ENCODE results near the gene POLQ. TPM values are rescaled to one million over a fixed set of nuclear protein-coding genes. Genes with fewer than 3 reads are reported as not detected.

Gene POLQ
- total and polyA plus RNA-seq, 4 donors: 0.10 to 13.2 (median 0.22) TPM

DNA sequence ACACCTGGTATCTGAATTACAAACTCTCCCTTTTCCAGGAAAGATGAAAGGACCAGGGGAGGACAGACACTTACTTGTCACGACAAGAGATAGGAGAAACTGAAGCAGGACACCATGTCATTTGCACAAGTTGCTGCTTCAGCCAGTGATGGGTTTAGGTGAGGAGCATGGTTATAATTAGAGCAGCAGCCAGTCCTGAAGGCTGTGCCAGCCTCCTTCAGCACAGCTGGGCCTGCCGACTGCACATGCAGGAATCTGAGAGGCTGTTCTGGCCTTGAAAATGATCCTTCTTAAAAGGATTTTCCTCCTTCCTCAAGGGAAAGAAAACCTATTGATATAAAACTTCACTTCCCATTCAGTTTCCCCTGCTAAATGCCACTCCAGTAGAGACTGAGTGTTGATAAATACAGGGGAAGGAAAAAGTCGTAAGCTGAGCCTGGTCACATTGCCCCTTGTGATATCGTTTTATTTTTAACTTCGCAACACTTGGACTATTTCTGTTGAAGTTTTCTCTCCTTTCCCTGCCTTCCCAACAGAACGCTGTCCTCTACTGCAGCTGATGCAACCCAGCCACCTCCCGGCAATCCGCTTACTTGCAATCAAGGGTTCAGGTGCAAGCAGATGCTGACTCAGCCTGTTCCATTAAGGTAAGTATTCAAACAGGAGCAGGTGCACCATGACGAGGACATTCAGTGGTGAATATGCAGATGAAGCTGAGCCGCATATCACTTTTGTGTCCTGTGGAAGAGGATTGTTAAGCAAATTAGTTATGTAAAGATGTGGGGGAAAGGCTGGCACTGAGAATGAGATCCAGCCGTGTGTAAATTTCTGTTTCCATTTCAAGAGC, 47.3 kb upstream of the POLQ start, which contains the start of gene FBXO40:
Gene FBXO40 (plus strand): TSS at position 524 of the 847 bp plus-strand sequence. CDS start 27,197 bp downstream, outside the sequence.
- Histone ChIP-seq H3K9me3 (ENCODE audit: control insufficient read depth in 4 of 4, low read length in 3 of 4) (no peaks in the 10 kb centered on the region), H3K36me3 (ENCODE audit: control insufficient read depth in 4 of 4, insufficient read depth in 3 of 4, low read depth in 1 of 4, low read length in 3 of 4) (no peaks in the 10 kb centered on the region), H3K4me1 (ENCODE audit: control insufficient read depth in 4 of 4, insufficient read depth in 4 of 4, low read length in 3 of 4) (peaks cover 5 to 24% (median 22%) of the 10 kb centered on the region in 4 donors), H3K27ac (ENCODE audit: low read depth in 1 of 2, low read length in 2 of 2) (no peak within 1 kb of the TSS), H3K27me3 (ENCODE audit: control insufficient read depth in 4 of 4, insufficient read depth in 4 of 4, low read length in 3 of 4) (no peaks in the 10 kb centered on the region), H3K4me3 (ENCODE audit: low read depth in 1 of 3, low read length in 3 of 3) (no peak within 1 kb of the TSS), H3K9ac (ENCODE audit: low read depth in 1 of 2, low read length in 2 of 2) (no peak within 1 kb of the TSS)
- no peak for TF ChIP-seq YY1 (IDR thresholded peaks at IDR 0.05)
- no peak for TF ChIP-seq EGR1 (IDR thresholded peaks at IDR 0.05; ENCODE audit: low read depth in 2 of 2)
- peak; percentile 64 to 68 for TF ChIP-seq RXRA (IDR thresholded peaks at IDR 0.05)
- peak; percentile 20 for TF ChIP-seq SP1 (IDR thresholded peaks at IDR 0.05)
- TF ChIP-seq, protein P1, sequence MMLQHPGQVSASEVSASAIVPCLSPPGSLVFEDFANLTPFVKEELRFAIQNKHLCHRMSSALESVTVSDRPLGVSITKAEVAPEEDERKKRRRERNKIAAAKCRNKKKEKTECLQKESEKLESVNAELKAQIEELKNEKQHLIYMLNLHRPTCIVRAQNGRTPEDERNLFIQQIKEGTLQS (IDR thresholded peaks at IDR 0.05): peak; percentile 74
- no peak for TF ChIP-seq JUND (IDR thresholded peaks at IDR 0.05)
- TF ChIP-seq RAD21 (IDR thresholded peaks at IDR 0.05): peak; percentile 66 to 71
- TF ChIP-seq, protein P2, sequence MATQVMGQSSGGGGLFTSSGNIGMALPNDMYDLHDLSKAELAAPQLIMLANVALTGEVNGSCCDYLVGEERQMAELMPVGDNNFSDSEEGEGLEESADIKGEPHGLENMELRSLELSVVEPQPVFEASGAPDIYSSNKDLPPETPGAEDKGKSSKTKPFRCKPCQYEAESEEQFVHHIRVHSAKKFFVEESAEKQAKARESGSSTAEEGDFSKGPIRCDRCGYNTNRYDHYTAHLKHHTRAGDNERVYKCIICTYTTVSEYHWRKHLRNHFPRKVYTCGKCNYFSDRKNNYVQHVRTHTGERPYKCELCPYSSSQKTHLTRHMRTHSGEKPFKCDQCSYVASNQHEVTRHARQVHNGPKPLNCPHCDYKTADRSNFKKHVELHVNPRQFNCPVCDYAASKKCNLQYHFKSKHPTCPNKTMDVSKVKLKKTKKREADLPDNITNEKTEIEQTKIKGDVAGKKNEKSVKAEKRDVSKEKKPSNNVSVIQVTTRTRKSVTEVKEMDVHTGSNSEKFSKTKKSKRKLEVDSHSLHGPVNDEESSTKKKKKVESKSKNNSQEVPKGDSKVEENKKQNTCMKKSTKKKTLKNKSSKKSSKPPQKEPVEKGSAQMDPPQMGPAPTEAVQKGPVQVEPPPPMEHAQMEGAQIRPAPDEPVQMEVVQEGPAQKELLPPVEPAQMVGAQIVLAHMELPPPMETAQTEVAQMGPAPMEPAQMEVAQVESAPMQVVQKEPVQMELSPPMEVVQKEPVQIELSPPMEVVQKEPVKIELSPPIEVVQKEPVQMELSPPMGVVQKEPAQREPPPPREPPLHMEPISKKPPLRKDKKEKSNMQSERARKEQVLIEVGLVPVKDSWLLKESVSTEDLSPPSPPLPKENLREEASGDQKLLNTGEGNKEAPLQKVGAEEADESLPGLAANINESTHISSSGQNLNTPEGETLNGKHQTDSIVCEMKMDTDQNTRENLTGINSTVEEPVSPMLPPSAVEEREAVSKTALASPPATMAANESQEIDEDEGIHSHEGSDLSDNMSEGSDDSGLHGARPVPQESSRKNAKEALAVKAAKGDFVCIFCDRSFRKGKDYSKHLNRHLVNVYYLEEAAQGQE (IDR thresholded peaks at IDR 0.05): no peak
- no peak for TF ChIP-seq TAF1 (conservative IDR thresholded peaks at IDR 0.05)
- TF ChIP-seq GABPA (IDR thresholded peaks at IDR 0.05 in 1 of 2, conservative IDR thresholded peaks at IDR 0.05 in 1 of 2): no peak
- TF ChIP-seq, protein P3, sequence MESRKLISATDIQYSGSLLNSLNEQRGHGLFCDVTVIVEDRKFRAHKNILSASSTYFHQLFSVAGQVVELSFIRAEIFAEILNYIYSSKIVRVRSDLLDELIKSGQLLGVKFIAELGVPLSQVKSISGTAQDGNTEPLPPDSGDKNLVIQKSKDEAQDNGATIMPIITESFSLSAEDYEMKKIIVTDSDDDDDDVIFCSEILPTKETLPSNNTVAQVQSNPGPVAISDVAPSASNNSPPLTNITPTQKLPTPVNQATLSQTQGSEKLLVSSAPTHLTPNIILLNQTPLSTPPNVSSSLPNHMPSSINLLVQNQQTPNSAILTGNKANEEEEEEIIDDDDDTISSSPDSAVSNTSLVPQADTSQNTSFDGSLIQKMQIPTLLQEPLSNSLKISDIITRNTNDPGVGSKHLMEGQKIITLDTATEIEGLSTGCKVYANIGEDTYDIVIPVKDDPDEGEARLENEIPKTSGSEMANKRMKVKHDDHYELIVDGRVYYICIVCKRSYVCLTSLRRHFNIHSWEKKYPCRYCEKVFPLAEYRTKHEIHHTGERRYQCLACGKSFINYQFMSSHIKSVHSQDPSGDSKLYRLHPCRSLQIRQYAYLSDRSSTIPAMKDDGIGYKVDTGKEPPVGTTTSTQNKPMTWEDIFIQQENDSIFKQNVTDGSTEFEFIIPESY (IDR thresholded peaks at IDR 0.05): no peak
- no peak for TF ChIP-seq FOXA2 (IDR thresholded peaks at IDR 0.05)
- TF ChIP-seq HNF4A (conservative IDR thresholded peaks at IDR 0.05): peak; percentile 34 to 45
- TF ChIP-seq, protein P4, sequence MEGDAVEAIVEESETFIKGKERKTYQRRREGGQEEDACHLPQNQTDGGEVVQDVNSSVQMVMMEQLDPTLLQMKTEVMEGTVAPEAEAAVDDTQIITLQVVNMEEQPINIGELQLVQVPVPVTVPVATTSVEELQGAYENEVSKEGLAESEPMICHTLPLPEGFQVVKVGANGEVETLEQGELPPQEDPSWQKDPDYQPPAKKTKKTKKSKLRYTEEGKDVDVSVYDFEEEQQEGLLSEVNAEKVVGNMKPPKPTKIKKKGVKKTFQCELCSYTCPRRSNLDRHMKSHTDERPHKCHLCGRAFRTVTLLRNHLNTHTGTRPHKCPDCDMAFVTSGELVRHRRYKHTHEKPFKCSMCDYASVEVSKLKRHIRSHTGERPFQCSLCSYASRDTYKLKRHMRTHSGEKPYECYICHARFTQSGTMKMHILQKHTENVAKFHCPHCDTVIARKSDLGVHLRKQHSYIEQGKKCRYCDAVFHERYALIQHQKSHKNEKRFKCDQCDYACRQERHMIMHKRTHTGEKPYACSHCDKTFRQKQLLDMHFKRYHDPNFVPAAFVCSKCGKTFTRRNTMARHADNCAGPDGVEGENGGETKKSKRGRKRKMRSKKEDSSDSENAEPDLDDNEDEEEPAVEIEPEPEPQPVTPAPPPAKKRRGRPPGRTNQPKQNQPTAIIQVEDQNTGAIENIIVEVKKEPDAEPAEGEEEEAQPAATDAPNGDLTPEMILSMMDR (IDR thresholded peaks at IDR 0.05; ENCODE audit: low read depth, low read length, missing input control): no peak
- no peak for TF ChIP-seq FOXA1 (IDR thresholded peaks at IDR 0.05)
- no peak for TF ChIP-seq NR2F2 (IDR thresholded peaks at IDR 0.05)
- TF ChIP-seq, protein P5, sequence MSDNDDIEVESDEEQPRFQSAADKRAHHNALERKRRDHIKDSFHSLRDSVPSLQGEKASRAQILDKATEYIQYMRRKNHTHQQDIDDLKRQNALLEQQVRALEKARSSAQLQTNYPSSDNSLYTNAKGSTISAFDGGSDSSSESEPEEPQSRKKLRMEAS (IDR thresholded peaks at IDR 0.05): no peak
- TF ChIP-seq HNF4G (IDR thresholded peaks at IDR 0.05): no peak
- 35% methylated on average over 11 of the region's 11 CpGs for WGBS
- DNase-seq (ENCODE audit: low spot score): no peak
